CD4-positive, alpha-beta T cell treated with Interleukin-15 for 4 hours (primary cell): ENCODE data around the gene SIGLEC7.
A peak's percentile ranks its signal among the peaks of the same experiment; 100 is the strongest.
"Not testable (repeated sequence)": the region's sequence is repeated elsewhere in the genome, so short reads cannot be mapped to it uniquely, and the experiment has no call there.

Experiments
- DNase-seq: peaks from one replicate; pipeline ENCODE4 v3.0.0-alpha.2; 2020; ENCODE audit warnings: low spot score

Gene SIGLEC7

GRCh38 chr19:51139299-51140014 lies 2.6 kb upstream of the SIGLEC7 start:
- no peak for DNase-seq

- no peak for DNase-seq
Observed at GRCh38 chr19:51140441-51140840, 1.7 kb upstream of the SIGLEC7 start.

DNA sequence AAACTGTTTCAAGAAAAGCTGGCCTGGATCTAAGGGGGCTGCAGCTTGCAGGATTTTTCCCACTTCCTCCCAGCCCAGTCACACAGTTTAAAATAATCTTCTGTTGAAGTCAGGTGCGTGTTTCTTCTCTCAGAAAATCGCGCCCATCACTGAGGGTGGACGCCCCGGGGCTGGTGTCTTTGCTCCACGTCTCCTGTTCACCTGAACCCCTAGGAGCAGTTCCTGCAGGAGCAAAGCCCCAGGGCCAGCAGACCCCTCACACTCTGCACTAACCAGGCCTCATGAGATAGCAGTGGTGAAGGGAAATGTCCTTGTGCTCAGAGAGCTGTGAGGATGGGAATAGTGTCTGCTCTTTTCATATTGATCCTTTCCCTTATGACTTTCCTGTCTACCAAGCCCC lies 920 bp upstream of the SIGLEC7 start:
- DNase-seq = no peak

DNA sequence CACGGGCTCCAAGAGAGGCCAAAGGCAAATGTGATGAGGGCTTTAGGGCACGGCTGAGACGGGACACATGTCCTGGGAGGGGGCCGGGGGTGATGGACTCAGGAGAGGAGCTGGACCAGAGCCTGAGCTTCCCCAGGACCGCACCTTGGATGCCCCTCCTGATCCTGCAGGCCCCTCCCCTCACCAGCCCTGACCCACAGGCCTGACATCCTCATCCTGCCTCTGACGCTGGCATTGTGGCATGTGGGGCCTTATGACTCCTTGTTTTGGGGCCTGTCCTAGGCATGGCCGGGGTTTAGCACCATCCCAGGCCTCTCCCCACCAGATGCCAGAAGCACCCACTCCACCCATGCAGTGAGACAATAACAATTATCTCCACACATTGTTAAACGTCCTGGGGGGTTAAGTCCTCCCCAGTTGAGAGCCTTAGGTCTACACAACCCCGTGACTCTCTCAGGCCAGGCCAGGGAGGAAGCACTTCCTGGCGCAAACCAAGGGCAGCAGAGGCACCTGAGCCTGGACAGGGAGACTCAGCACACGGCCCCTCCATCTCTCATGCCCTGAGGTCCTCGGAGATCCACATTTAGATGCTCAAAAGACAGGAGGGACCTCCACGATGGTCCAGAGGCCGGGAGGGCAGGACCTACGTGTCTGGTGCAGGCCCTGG lies 841 bp downstream of the SIGLEC7 start:
- DNase-seq = not testable (repeated sequence)

- DNase-seq = no peak
Observed at GRCh38 chr19:51143486-51143885, 1.4 kb downstream of the SIGLEC7 start.

- no peak for DNase-seq
Observed at GRCh38 chr19:51144482-51145045, 2.5 kb downstream of the SIGLEC7 start.

- DNase-seq = no peak
Observed at GRCh38 chr19:51145916-51146493, 3.9 kb downstream of the SIGLEC7 start.

GRCh38 chr19:51146751-51147150 lies 4.7 kb downstream of the SIGLEC7 start:
- no peak for DNase-seq

DNA sequence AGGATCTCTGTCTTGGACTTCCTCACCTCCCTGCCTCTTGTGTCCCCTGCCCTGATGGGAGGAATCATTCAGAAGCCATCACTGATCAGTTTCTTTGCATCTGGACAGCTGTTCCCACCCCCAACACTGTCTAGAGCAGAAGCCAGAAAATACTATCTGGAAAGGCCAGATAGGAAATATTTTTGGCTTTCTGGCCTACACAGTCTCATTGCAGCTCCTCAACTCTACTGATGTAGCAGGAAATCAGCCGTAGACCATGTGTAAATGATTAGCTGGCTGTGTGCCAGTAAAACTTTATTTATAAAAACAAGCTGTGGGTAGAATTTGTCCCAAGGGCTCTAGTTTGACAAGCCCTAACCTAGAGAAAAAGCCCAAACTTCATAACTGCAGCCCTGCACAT lies 5.6 kb downstream of the SIGLEC7 start:
- DNase-seq = no peak

- DNase-seq = no peak
Observed at GRCh38 chr19:51148580-51148979, 6.5 kb downstream of the SIGLEC7 start.

DNA sequence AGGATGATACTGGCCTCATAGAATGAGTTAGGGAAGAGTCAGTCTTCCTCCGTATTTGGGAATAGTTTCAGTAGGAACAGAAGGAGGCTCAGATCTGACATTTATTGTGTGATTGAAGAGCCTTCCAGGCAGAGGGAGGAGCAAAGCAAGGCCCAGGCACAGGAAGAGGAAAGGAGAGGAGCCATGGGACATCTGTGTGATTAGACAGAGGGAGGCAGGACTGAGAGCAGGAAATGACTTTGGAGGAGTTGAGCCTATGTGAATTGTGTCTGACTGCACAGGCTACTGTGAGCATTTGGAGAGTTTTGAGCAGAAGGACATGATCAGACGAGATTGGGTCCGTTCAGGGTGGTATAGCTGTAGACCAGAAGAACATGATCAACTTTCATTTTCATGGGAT lies 8.5 kb downstream of the SIGLEC7 start:
- no peak for DNase-seq

GRCh38 chr19:51156710-51157109 lies 14.6 kb downstream of the SIGLEC7 start:
- no peak for DNase-seq

GRCh38 chr19:51157265-51157664 lies 15.2 kb downstream of the SIGLEC7 start:
- DNase-seq = no peak

DNA sequence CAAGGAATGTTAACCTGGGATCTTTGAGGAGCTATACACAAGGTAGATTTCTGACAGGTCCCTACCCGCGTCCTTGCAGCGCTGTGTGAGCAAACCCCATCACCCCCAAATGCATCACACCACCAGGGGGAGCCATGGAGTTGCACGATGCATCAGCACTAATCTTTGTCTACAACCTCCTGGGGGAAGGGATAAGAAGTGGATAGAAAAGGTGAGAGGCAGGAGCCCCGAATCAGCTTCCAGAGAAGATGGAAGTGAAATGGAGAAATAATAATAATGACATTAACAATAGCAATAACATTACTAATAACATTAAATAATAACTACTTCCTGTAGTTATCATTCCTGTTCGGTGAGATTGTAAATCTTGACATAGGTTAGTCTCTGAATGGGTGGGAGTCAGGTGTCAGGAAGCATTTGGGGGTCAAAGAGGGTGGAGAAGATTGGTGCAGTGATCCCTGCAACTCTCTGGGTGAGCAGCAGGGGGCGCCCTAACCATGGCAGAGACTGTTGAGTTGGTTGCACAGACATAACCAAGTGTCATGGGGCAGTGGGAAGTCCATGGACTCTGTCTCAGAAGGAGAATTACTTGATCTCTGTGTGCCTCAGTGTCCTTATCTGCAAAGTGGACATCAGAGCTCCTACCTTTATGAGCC lies 16.5 kb downstream of the SIGLEC7 start:
- DNase-seq = peak; percentile 68

DNA sequence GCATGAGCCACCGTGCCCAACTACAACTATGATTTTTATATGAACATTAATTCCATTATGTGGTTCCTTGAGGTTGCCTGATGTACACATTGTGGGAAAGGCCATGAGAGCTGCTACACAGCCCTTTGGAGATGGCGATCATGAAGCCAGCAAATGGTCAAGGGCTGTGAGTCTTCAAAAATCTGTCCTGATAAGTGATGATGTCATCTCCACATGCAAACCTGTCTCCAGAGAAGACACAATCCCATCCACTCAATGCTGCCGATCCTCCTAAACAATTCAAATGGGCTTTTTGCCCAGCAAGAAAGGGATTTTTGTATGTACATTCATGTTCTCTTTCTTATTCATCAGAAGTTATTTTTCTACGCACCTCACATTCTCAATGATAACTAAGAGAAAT lies 17.6 kb downstream of the SIGLEC7 start:
- no peak for DNase-seq

DNA sequence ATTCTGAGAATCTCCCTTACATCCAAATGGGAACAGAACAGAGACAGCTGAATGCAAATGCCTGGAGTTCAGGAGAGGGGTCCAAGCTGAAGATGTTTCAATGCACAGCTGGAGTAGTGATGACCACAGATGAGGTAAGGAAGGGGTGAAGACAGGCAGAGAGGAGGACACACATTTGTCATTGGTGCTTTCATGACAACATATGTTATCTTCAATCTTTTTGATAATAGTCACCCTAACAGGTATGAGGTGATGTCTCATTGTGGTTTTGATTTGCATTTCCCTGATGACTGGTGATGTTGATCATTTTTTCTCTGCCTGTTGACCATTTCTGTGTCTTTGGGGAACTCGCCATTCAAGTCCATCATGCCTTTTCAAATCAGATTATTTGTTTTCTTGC lies 19.2 kb downstream of the SIGLEC7 start:
- DNase-seq = no peak

DNA sequence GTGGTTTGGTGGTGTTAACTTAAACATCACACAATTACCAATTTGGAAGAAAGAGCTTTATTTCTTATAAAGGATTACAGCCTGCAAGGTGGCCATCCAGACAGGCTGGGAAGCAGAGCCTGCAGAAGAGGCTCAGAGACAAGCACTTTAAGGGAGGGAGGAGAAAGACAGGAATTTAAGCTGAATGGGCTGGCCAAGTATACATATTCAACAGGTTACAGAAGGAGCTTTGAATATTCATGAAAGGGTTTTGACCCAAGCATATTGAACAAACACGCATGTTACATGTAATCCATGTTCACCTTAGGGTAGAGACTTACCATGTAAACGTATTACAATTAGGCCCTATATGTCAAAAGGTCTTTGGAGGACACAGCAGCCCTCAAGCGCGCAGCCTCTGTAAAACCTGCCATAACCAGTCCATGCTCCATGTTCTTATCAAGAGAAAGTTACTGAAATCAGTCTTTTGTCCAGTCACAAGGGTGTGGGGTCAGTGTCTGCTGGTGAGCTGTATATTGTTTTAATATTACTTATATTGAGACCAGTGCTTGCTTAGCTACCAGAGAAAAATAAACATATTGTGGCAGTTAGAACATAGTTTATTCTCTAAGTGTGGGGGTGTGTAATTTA lies 19.9 kb downstream of the SIGLEC7 start:
- DNase-seq = no peak

DNA sequence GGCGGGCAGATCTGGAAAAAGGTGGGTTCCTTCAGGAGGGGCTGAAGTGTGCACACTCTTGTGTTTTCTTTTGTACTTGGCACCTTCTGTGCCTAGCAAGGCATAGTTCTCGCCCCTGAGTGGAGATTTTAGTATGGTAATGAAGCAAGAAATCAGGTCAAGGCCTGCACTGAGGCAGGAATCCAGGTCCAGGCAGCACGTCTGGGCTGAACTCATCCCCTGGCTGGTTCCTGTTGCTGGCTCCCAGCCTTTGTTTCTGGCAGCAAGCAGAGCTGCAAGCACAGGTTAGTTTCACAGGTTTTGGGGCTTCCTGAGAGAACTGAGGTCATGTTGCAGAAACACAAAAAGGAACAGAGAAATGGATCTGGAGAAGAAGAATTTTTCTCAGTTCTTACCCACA lies 21.2 kb downstream of the SIGLEC7 start:
- DNase-seq = no peak

GRCh38 chr19:51164215-51164614 lies 22.1 kb downstream of the SIGLEC7 start:
- no peak for DNase-seq

GRCh38 chr19:51166846-51167490 lies 24.9 kb downstream of the SIGLEC7 start:
- DNase-seq = peak; percentile 23

- DNase-seq = no peak
Observed at GRCh38 chr19:51168564-51169282, 26.6 kb downstream of the SIGLEC7 start.
